Osteoblast (primary cell): Measurements from ENCODE around the gene NFIB. TPM values are rescaled to one million over a fixed set of nuclear protein-coding genes. Genes with fewer than 3 reads are reported as not detected.

Experiments
- DNase-seq: peaks from one replicate; pipeline ENCODE4 v3.0.0; 2011; ENCODE audit warnings: low spot score, mixed read lengths; ENCODE audit not compliant: insufficient read length; ENCODE audit errors: missing footprints
- H2AFZ ChIP-seq: 2 replicates; pipeline ENCODE4 v1.6.0; 2011; ENCODE audit warnings: mild to moderate bottlenecking, low read length
- H3K27ac ChIP-seq: 2 replicates; pipeline ENCODE4 v1.5.1; 2011; ENCODE audit warnings: mild to moderate bottlenecking, low read depth, low read length, moderate library complexity
- H3K27me3 ChIP-seq: 2 replicates; pipeline ENCODE4 v1.6.0; 2012; ENCODE audit warnings: mild to moderate bottlenecking, control low read depth, inconsistent platforms, low read length, moderate library complexity; ENCODE audit not compliant: insufficient read depth
- H3K36me3 ChIP-seq: 2 replicates; pipeline ENCODE4 v1.5.1; 2011; ENCODE audit warnings: mild to moderate bottlenecking, low read length, control low read depth, moderate library complexity; ENCODE audit not compliant: insufficient read depth
- H3K4me1 ChIP-seq: 2 replicates; pipeline ENCODE4 v1.5.1; 2011; ENCODE audit warnings: mild to moderate bottlenecking, low read length, control low read depth, moderate library complexity; ENCODE audit not compliant: insufficient read depth
- H3K4me2 ChIP-seq: 2 replicates; pipeline ENCODE4 v1.6.0; 2011; ENCODE audit warnings: mild to moderate bottlenecking, low read length; ENCODE audit not compliant: insufficient read depth
- H3K4me3 ChIP-seq: fragments of 200-600 bp; sonication (generic); 3 replicates; pipeline ENCODE4 v1.5.1; 2012; ENCODE audit warnings: mild to moderate bottlenecking, low read length, inconsistent platforms; ENCODE audit not compliant: insufficient read depth
- H3K79me2 ChIP-seq: 2 replicates; pipeline ENCODE4 v1.6.0; 2012; ENCODE audit warnings: mild to moderate bottlenecking, low read length, control low read depth, inconsistent platforms; ENCODE audit not compliant: insufficient read depth
- H3K9me3 ChIP-seq: 2 replicates; pipeline ENCODE4 v1.5.1; 2011; ENCODE audit warnings: low read depth, low read length, control low read depth
- H4K20me1 ChIP-seq: 2 replicates; pipeline ENCODE4 v1.6.0; 2012; ENCODE audit warnings: mild to moderate bottlenecking, low read length, control low read depth; ENCODE audit not compliant: insufficient read depth
- CTCF ChIP-seq: IDR thresholded peaks from 2 replicates; pipeline ENCODE4 v1.5.1; 2011; ENCODE audit warnings: mild to moderate bottlenecking, low read depth, low read length, moderate library complexity; ENCODE audit errors: extremely low read depth
- total RNA-seq: library from RNA; depleted of rRNA; stranded (reverse); fragments of >200 nt; gene quantifications from 2 replicates; pipeline ENCODE4 v1.2.3, GENCODE V29; 2012

NFIB gene
- total RNA-seq, 1 donor, result 21.0 TPM

- H3K4me1 ChIP-seq, result peaks cover 37% of the 10 kb centered on the region
- H3K79me2 ChIP-seq, result peaks cover 47% of the 10 kb centered on the region
- no peak for TF ChIP-seq CTCF
- H3K36me3 ChIP-seq, result no peaks in the 10 kb centered on the region
- no peaks in the 10 kb centered on the region for H4K20me1 ChIP-seq
- H2AFZ ChIP-seq, result no peak overlapping the region
- H3K4me2 ChIP-seq, result no peak overlapping the region
- H3K9me3 ChIP-seq, result no peaks in the 10 kb centered on the region
- no peaks in the 10 kb centered on the region for H3K27me3 ChIP-seq
- no peak for DNase-seq
- no peak overlapping the region for H3K4me3 ChIP-seq
- H3K27ac ChIP-seq, result no peak overlapping the region
Observed at GRCh38 chr9:14209399-14210345, 104.3 kb downstream of the NFIB start.

- Histone ChIP-seq H3K36me3 (no peaks in the 10 kb centered on the region), H2AFZ (no peak overlapping the region), H3K27ac (no peak overlapping the region), H3K27me3 (no peaks in the 10 kb centered on the region), H3K4me3 (no peak overlapping the region), H3K79me2 (peaks cover 33% of the 10 kb centered on the region), H3K9me3 (no peaks in the 10 kb centered on the region), H3K4me2 (no peak overlapping the region), H3K4me1 (peaks cover 41% of the 10 kb centered on the region), H4K20me1 (no peaks in the 10 kb centered on the region)
- TF ChIP-seq CTCF, result no peak
- no peak for DNase-seq
Observed at GRCh38 chr9:14207352-14207995, 106.5 kb downstream of the NFIB start.

- Histone ChIP-seq H3K4me1 (peaks cover 33% of the 10 kb centered on the region), H3K79me2 (peaks cover 41% of the 10 kb centered on the region), H3K36me3 (no peaks in the 10 kb centered on the region), H2AFZ (no peak overlapping the region), H3K4me2 (peak overlapping the region; percentile 45), H4K20me1 (no peaks in the 10 kb centered on the region), H3K27me3 (no peaks in the 10 kb centered on the region), H3K27ac (peak overlapping the region; percentile 73), H3K4me3 (no peak overlapping the region), H3K9me3 (no peaks in the 10 kb centered on the region)
- DNase-seq, result peak; percentile 68
- no peak for TF ChIP-seq CTCF
Observed at GRCh38 chr9:14205463-14205862, 108.5 kb downstream of the NFIB start.
